Chondrocyte (in vitro differentiated cells): ENCODE measurements around the gene TSR3. TPM values are rescaled to one million over a fixed set of nuclear protein-coding genes. Genes with fewer than 3 reads are reported as not detected.

Experiments
- DNase-seq: peaks from one replicate; pipeline ENCODE4 v3.0.0; 2021; ENCODE audit warnings: mixed read lengths, low spot score
- H3K27ac Mint-ChIP-seq: one replicate; pipeline ENCODE4 v1.8.0; 2021; ENCODE audit warnings: mild to moderate bottlenecking, moderate library complexity, mixed read lengths; ENCODE audit not compliant: unreplicated experiment
- H3K27me3 Mint-ChIP-seq: 2 replicates; pipeline ENCODE4 v1.8.0; 2021; ENCODE audit warnings: low read depth, mixed read lengths
- H3K36me3 Mint-ChIP-seq: 2 replicates; pipeline ENCODE4 v1.8.0; 2021; ENCODE audit warnings: low read depth, mixed read lengths
- H3K4me1 Mint-ChIP-seq: 2 replicates; pipeline ENCODE4 v1.8.0; 2021; ENCODE audit warnings: low read depth, mild to moderate bottlenecking, mixed read lengths
- H3K4me3 Mint-ChIP-seq: one replicate; pipeline ENCODE4 v1.8.0; 2021; ENCODE audit warnings: mild to moderate bottlenecking, moderate library complexity, mixed read lengths; ENCODE audit not compliant: unreplicated experiment
- H3K9me3 Mint-ChIP-seq: 2 replicates; pipeline ENCODE4 v1.8.0; 2021; ENCODE audit warnings: low read depth, mixed read lengths
- CTCF ChIP-seq: fragments of 200-600 bp; sonication (generic); IDR thresholded peaks from 2 replicates; pipeline ENCODE4 v1.5.0; 2021; ENCODE audit warnings: antibody characterized with exemption, mild to moderate bottlenecking, moderate library complexity
- total RNA-seq: library from RNA; stranded (reverse); gene quantifications from 3 replicates; pipeline ENCODE4 v1.2.1, GENCODE V29; 2021

TSR3 gene
- total RNA-seq, 1 donor from 2014 or later, result 56.0 TPM

- no peak overlapping the region for H3K4me3 Mint-ChIP-seq
- no peaks in the 10 kb centered on the region for H3K36me3 Mint-ChIP-seq
- peaks cover 20% of the 10 kb centered on the region for H3K27me3 Mint-ChIP-seq
- peaks cover 7% of the 10 kb centered on the region for H3K4me1 Mint-ChIP-seq
- no peak for DNase-seq
- H3K9me3 Mint-ChIP-seq, result no peaks in the 10 kb centered on the region
- TF ChIP-seq CTCF, result no peak
- H3K27ac Mint-ChIP-seq, result no peak overlapping the region
These were observed 51.8 kb downstream of the TSR3 start for GRCh38 chr16:1299868-1300203.

Other genes with a start within 250 kb of the TSR3 start
- gene CACNA1H, start 198.8 kb downstream of the TSR3 start, total RNA-seq, result 55.9 to 73.4 TPM (median 73.2 TPM) in 3 replicates
- not detected in 3 replicates for gene TPSG1, start 126.6 kb downstream of the TSR3 start, total RNA-seq
- gene TPSB2, start 121.7 kb downstream of the TSR3 start, total RNA-seq, result not detected in 3 replicates
- not detected in 3 replicates for gene TPSAB1, start 111.2 kb downstream of the TSR3 start, total RNA-seq
- not detected in 3 replicates for gene TPSD1, start 95.8 kb downstream of the TSR3 start, total RNA-seq
- 97.9 to 110 TPM (median 105 TPM) in 3 replicates for gene UBE2I, start 42.2 kb downstream of the TSR3 start, total RNA-seq
- 0.36 to 1.7 TPM (median 1.5 TPM) in 3 replicates for gene BAIAP3, start 18.2 kb downstream of the TSR3 start, total RNA-seq
- 58.3 to 68.4 TPM (median 60.7 TPM) in 3 replicates for gene GNPTG, start 53 bp upstream of the TSR3 start, total RNA-seq
- 12.3 to 16.1 TPM (median 12.6 TPM) in 3 replicates for gene UNKL, start 62.8 kb upstream of the TSR3 start, total RNA-seq
- gene UQCC4, start 68.9 kb upstream of the TSR3 start, total RNA-seq, result 7.9 to 11.0 TPM (median 9.3 TPM) in 3 replicates
- not detected in 3 replicates for gene PERCC1, start 79.2 kb upstream of the TSR3 start, total RNA-seq
- gene CCDC154, start 92.7 kb upstream of the TSR3 start, total RNA-seq, result 0.51 to 2.0 TPM (median 1.3 TPM) in 3 replicates
- gene CLCN7, start 123.2 kb upstream of the TSR3 start, total RNA-seq, result 81.7 to 97.0 TPM (median 95.2 TPM) in 3 replicates
- gene PTX4, start 137.1 kb upstream of the TSR3 start, total RNA-seq, result not detected in 3 replicates
- 19.3 to 30.9 TPM (median 21.7 TPM) in 3 replicates for gene TELO2, start 141.5 kb upstream of the TSR3 start, total RNA-seq
- 2.9 to 9.7 TPM (median 8.4 TPM) in 3 replicates for gene TMEM204, start 181.8 kb upstream of the TSR3 start, total RNA-seq